Stimulated activated CD4-positive, alpha-beta T cell treated with anti-CD3 and anti-CD28 coated beads, Interleukin-15, amount 100 ng/mL, for 48 hours (primary cell): ENCODE results near the gene SLC7A7.
"Not testable (repeated sequence)": the region's sequence is repeated elsewhere in the genome, so short reads cannot be mapped to it uniquely, and the experiment has no call there.

Source experiments
- DNase-seq, 2 donors: peaks; one replicate each; pipeline ENCODE4 v3.0.0-alpha.2; 2020; ENCODE audit warnings: low read depth in 2 of 2

SLC7A7 gene

GRCh38 chr14:22821193-22822015, 6.2 kb upstream of the SLC7A7 start:
- DNase-seq: no peak

- no peak for DNase-seq
These were observed 5.5 kb upstream of the SLC7A7 start for GRCh38 chr14:22820731-22821130.

GRCh38 chr14:22819151-22819988, 4.1 kb upstream of the SLC7A7 start:
- DNase-seq: no peak

GRCh38 chr14:22814373-22814772, 862 bp downstream of the SLC7A7 start:
- no peak for DNase-seq

- DNase-seq: no peak
These were observed 2.1 kb downstream of the SLC7A7 start for GRCh38 chr14:22813145-22813544.

GRCh38 chr14:22812744-22813143, 2.5 kb downstream of the SLC7A7 start:
- DNase-seq: no peak

- no peak for DNase-seq
These were observed 3.5 kb downstream of the SLC7A7 start for GRCh38 chr14:22811722-22812121.

GRCh38 chr14:22808388-22809209, 6.6 kb downstream of the SLC7A7 start:
- no peak for DNase-seq

GRCh38 chr14:22807432-22808087, 7.7 kb downstream of the SLC7A7 start:
- DNase-seq: no peak

- not testable (repeated sequence) for DNase-seq
These were observed 10.0 kb downstream of the SLC7A7 start for GRCh38 chr14:22805235-22805634.

GRCh38 chr14:22803687-22803974, 11.6 kb downstream of the SLC7A7 start:
- no peak for DNase-seq

GRCh38 chr14:22802860-22803686, 12.2 kb downstream of the SLC7A7 start:
- no peak for DNase-seq

- no peak for DNase-seq
These were observed 13.5 kb downstream of the SLC7A7 start for GRCh38 chr14:22801716-22802115.

GRCh38 chr14:22800346-22800745, 14.9 kb downstream of the SLC7A7 start:
- no peak for DNase-seq

GRCh38 chr14:22798528-22798927, 16.7 kb downstream of the SLC7A7 start:
- DNase-seq: no peak

- no peak for DNase-seq
These were observed 18.0 kb downstream of the SLC7A7 start for GRCh38 chr14:22797017-22797917.

GRCh38 chr14:22796087-22796707, 19.0 kb downstream of the SLC7A7 start:
- no peak for DNase-seq

GRCh38 chr14:22794551-22794951, 20.7 kb downstream of the SLC7A7 start:
- no peak for DNase-seq

GRCh38 chr14:22793976-22794375, 21.3 kb downstream of the SLC7A7 start:
- DNase-seq: no peak
